ENCODE data around the gene CNP.

CNP gene

DNA sequence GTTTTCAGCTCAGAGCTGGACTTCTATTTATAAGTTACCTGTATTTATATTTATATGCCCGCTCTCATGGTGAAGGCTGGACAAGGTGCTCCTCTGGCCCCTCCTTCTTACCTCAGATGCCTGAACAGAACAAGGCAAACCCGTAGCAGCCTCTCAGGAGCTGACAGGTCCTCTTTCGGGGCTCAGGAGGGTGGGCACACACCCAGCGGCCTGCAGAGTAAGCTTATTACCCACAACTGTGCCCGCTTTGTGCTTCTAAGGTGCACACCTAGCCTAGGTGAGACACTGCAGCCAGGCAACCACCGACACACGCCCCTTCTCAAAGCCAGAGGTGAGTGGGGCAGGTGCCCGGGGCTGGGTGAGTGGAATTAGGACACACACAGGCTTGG is 58.6 kb downstream of the CNP start:
- H3K4me1 ChIP-seq (ENCODE audit: control insufficient read depth in 1 of 2, insufficient read depth in 2 of 2, low read length in 2 of 2) = peaks cover 7 to 28% of the 10 kb centered on the region in 2 donors
- no peaks in the 10 kb centered on the region for H3K27me3 ChIP-seq (ENCODE audit: low read depth, low read length)
- no peak overlapping the region for H3K4me3 ChIP-seq (ENCODE audit: low read depth in 1 of 2, low read length in 2 of 2)

DNA sequence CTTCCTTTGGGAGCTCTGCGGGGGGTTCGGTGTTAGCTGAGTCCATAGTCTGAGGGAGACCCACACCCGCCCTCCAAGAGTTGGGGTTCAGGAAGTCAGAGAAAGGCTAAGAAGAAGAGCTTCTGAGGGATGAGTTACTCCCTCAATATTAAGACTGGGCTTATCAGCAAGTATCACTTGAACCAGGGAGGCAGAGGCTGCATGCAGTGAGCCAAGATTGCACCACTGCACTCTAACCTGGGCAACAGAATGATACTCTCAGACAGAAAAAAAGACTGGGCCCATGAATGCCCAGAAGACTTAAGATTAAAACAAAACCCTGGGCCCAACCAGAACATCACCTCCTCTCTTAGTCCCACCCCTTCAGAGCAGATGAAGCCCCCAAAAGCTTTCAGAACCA is 59.3 kb downstream of the CNP start:
- H3K4me1 ChIP-seq (ENCODE audit: control insufficient read depth in 1 of 2, insufficient read depth in 2 of 2, low read length in 2 of 2) = peaks cover 6 to 21% of the 10 kb centered on the region in 2 donors

More for the DNA sequence above, 58.6 kb downstream of the CNP start:
- no peaks in the 10 kb centered on the region for H3K9me3 ChIP-seq (ENCODE audit: control insufficient read depth in 1 of 2, low read length in 2 of 2)
- H3K27ac ChIP-seq (ENCODE audit: low read length) = no peak overlapping the region
- H3K36me3 ChIP-seq (ENCODE audit: control insufficient read depth in 1 of 2, insufficient read depth in 2 of 2, low read length in 2 of 2) = peaks cover 19 to 24% of the 10 kb centered on the region in 2 donors

DNA sequence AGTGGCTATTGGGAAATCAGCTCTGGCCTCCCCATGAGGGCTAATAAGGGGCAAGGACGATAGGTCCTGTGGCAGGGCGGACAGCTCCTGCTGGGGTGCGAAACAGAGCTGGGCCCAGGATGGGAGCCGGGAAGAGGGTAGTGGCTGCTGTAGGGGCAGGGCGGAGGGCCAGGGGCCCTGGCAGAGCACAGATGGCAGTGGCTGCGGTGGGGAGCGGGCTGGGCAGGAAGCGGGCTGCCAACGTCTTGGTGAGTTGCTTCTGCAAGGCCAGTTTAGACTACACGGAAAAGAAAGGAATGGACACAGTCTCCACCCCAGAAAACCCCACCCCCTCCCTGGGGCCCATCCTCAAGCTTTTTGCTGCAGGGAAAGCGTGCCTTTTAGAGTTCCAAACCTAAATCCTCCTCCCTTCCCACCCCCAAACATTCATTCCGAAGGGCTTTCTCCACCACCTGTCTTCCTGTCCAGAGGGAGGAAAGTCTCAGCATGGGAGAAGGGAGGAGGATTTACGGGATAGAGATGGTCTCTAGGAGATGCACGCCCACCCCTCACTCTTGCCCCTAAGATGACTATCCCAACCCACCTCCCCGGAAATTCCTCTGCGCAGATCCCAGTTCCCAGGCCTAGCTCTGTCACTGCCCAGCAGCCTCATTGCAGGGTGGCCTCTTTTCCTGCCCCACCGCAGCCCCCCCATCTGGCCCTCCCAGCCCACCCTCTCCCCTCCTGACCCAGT is 60.4 kb downstream of the CNP start:
- Histone ChIP-seq H3K36me3 (ENCODE audit: control insufficient read depth in 1 of 2, insufficient read depth in 2 of 2, low read length in 2 of 2) (peaks cover 19 to 24% of the 10 kb centered on the region in 2 donors), H3K27ac (ENCODE audit: low read length) (no peak overlapping the region), H3K9me3 (ENCODE audit: control insufficient read depth in 1 of 2, low read length in 2 of 2) (no peaks in the 10 kb centered on the region), H3K4me3 (ENCODE audit: low read depth in 1 of 2, low read length in 2 of 2) (no peak overlapping the region), H3K27me3 (ENCODE audit: low read depth, low read length) (no peaks in the 10 kb centered on the region), H3K4me1 (ENCODE audit: control insufficient read depth in 1 of 2, insufficient read depth in 2 of 2, low read length in 2 of 2) (peaks cover 0 to 16% of the 10 kb centered on the region in 2 donors)

More for the DNA sequence above, 59.3 kb downstream of the CNP start:
- H3K27ac ChIP-seq (ENCODE audit: low read length) = no peak overlapping the region
- H3K4me3 ChIP-seq (ENCODE audit: low read depth in 1 of 2, low read length in 2 of 2) = no peak overlapping the region
- H3K27me3 ChIP-seq (ENCODE audit: low read depth, low read length) = no peaks in the 10 kb centered on the region
- H3K36me3 ChIP-seq (ENCODE audit: control insufficient read depth in 1 of 2, insufficient read depth in 2 of 2, low read length in 2 of 2) = peaks cover 19 to 24% of the 10 kb centered on the region in 2 donors
- no peaks in the 10 kb centered on the region for H3K9me3 ChIP-seq (ENCODE audit: control insufficient read depth in 1 of 2, low read length in 2 of 2)

Data from muscle layer of duodenum (tissue), 2 donors.